Activated naive CD8-positive, alpha-beta T cell (primary cell): Measurements from ENCODE around the gene BICD1.
A peak's percentile ranks its signal among the peaks of the same experiment; 100 is the strongest.

Experiments
- H3K27ac Mint-ChIP-seq: one replicate; pipeline ENCODE4 v1.8.0; 2021; ENCODE audit warnings: mixed read lengths
- H3K27me3 Mint-ChIP-seq: one replicate; pipeline ENCODE4 v1.8.0; 2021; ENCODE audit warnings: mixed read lengths
- H3K36me3 Mint-ChIP-seq: one replicate; pipeline ENCODE4 v1.8.0; 2021; ENCODE audit warnings: mixed read lengths
- H3K4me1 Mint-ChIP-seq: one replicate; pipeline ENCODE4 v1.8.0; 2021; ENCODE audit warnings: low read depth, mixed read lengths
- H3K4me3 Mint-ChIP-seq: one replicate; pipeline ENCODE4 v1.8.0; 2021; ENCODE audit warnings: mild to moderate bottlenecking, mixed read lengths
- H3K9me3 Mint-ChIP-seq: one replicate; pipeline ENCODE4 v1.8.0; 2021; ENCODE audit warnings: low read depth, mixed read lengths

Gene BICD1

GRCh38 chr12:32115404-32116104 is 8.9 kb downstream of the BICD1 start:
- H3K9me3 Mint-ChIP-seq: no peaks in the 10 kb centered on the region
- H3K27me3 Mint-ChIP-seq: no peaks in the 10 kb centered on the region
- H3K27ac Mint-ChIP-seq: no peak overlapping the region
- H3K4me3 Mint-ChIP-seq: no peak overlapping the region
- peaks cover 22% of the 10 kb centered on the region for H3K36me3 Mint-ChIP-seq
- peaks cover 19% of the 10 kb centered on the region for H3K4me1 Mint-ChIP-seq

GRCh38 chr12:32116897-32117296 is 10.2 kb downstream of the BICD1 start:
- Mint-ChIP-seq H3K9me3 (no peaks in the 10 kb centered on the region), H3K27me3 (no peaks in the 10 kb centered on the region), H3K36me3 (peaks cover 23% of the 10 kb centered on the region), H3K4me1 (peaks cover 20% of the 10 kb centered on the region), H3K4me3 (no peak overlapping the region), H3K27ac (no peak overlapping the region)

GRCh38 chr12:32117316-32117715 is 10.7 kb downstream of the BICD1 start:
- Mint-ChIP-seq H3K9me3 (no peaks in the 10 kb centered on the region), H3K27me3 (no peaks in the 10 kb centered on the region), H3K4me1 (peaks cover 20% of the 10 kb centered on the region), H3K36me3 (peaks cover 20% of the 10 kb centered on the region), H3K27ac (no peak overlapping the region), H3K4me3 (no peak overlapping the region)

GRCh38 chr12:32118806-32119205 is 12.2 kb downstream of the BICD1 start:
- no peaks in the 10 kb centered on the region for H3K27me3 Mint-ChIP-seq
- H3K4me1 Mint-ChIP-seq: peaks cover 17% of the 10 kb centered on the region
- H3K4me3 Mint-ChIP-seq: no peak overlapping the region
- no peaks in the 10 kb centered on the region for H3K9me3 Mint-ChIP-seq
- H3K36me3 Mint-ChIP-seq: peaks cover 20% of the 10 kb centered on the region
- no peak overlapping the region for H3K27ac Mint-ChIP-seq

- Mint-ChIP-seq H3K36me3 (peaks cover 20% of the 10 kb centered on the region), H3K27me3 (no peaks in the 10 kb centered on the region), H3K9me3 (no peaks in the 10 kb centered on the region), H3K27ac (no peak overlapping the region), H3K4me1 (peaks cover 19% of the 10 kb centered on the region), H3K4me3 (no peak overlapping the region)
Measured at GRCh38 chr12:32120419-32120818, 13.8 kb downstream of the BICD1 start.

- Mint-ChIP-seq H3K9me3 (no peaks in the 10 kb centered on the region), H3K4me1 (peaks cover 15% of the 10 kb centered on the region), H3K36me3 (peaks cover 13% of the 10 kb centered on the region), H3K27ac (no peak overlapping the region), H3K27me3 (no peaks in the 10 kb centered on the region), H3K4me3 (no peak overlapping the region)
Measured at GRCh38 chr12:32124637-32125036, 18.0 kb downstream of the BICD1 start.

- H3K4me3 Mint-ChIP-seq: no peak overlapping the region
- no peak overlapping the region for H3K27ac Mint-ChIP-seq
- peaks cover 9% of the 10 kb centered on the region for H3K4me1 Mint-ChIP-seq
- H3K9me3 Mint-ChIP-seq: no peaks in the 10 kb centered on the region
- H3K36me3 Mint-ChIP-seq: peaks cover 8% of the 10 kb centered on the region
- no peaks in the 10 kb centered on the region for H3K27me3 Mint-ChIP-seq
Measured at GRCh38 chr12:32125455-32126084, 18.9 kb downstream of the BICD1 start.

GRCh38 chr12:32126720-32127119 is 20.1 kb downstream of the BICD1 start:
- Mint-ChIP-seq H3K27me3 (no peaks in the 10 kb centered on the region), H3K9me3 (no peaks in the 10 kb centered on the region), H3K4me3 (no peak overlapping the region), H3K36me3 (peaks cover 7% of the 10 kb centered on the region), H3K27ac (no peak overlapping the region), H3K4me1 (peaks cover 8% of the 10 kb centered on the region)

- Mint-ChIP-seq H3K4me1 (peaks cover 20% of the 10 kb centered on the region), H3K9me3 (no peaks in the 10 kb centered on the region), H3K27ac (peak overlapping the region; percentile 24)
Measured at GRCh38 chr12:32131666-32132065, 25.0 kb downstream of the BICD1 start.

GRCh38 chr12:32134101-32134888 is 27.6 kb downstream of the BICD1 start:
- H3K9me3 Mint-ChIP-seq: no peaks in the 10 kb centered on the region
- H3K27me3 Mint-ChIP-seq: no peaks in the 10 kb centered on the region
- H3K27ac Mint-ChIP-seq: peak overlapping the region; percentile 83
- H3K4me1 Mint-ChIP-seq: peaks cover 26% of the 10 kb centered on the region
- peak overlapping the region; percentile 46 for H3K4me3 Mint-ChIP-seq
- H3K36me3 Mint-ChIP-seq: no peaks in the 10 kb centered on the region

More at GRCh38 chr12:32131666-32132065, 25.0 kb downstream of the BICD1 start:
- H3K27me3 Mint-ChIP-seq: no peaks in the 10 kb centered on the region
- peaks cover 3% of the 10 kb centered on the region for H3K36me3 Mint-ChIP-seq
- H3K4me3 Mint-ChIP-seq: no peak overlapping the region

- no peaks in the 10 kb centered on the region for H3K36me3 Mint-ChIP-seq
- peak overlapping the region; percentile 34 for H3K27ac Mint-ChIP-seq
- H3K4me3 Mint-ChIP-seq: no peak overlapping the region
- peaks cover 40% of the 10 kb centered on the region for H3K4me1 Mint-ChIP-seq
- H3K9me3 Mint-ChIP-seq: no peaks in the 10 kb centered on the region
- H3K27me3 Mint-ChIP-seq: no peaks in the 10 kb centered on the region
Measured at GRCh38 chr12:32135967-32136366, 29.3 kb downstream of the BICD1 start.

GRCh38 chr12:32136404-32136803 is 29.8 kb downstream of the BICD1 start:
- no peaks in the 10 kb centered on the region for H3K27me3 Mint-ChIP-seq
- no peak overlapping the region for H3K27ac Mint-ChIP-seq
- H3K36me3 Mint-ChIP-seq: no peaks in the 10 kb centered on the region
- no peak overlapping the region for H3K4me3 Mint-ChIP-seq
- H3K4me1 Mint-ChIP-seq: peaks cover 40% of the 10 kb centered on the region
- no peaks in the 10 kb centered on the region for H3K9me3 Mint-ChIP-seq

GRCh38 chr12:32139064-32139421 is 32.4 kb downstream of the BICD1 start:
- H3K4me1 Mint-ChIP-seq: peaks cover 39% of the 10 kb centered on the region
- H3K27ac Mint-ChIP-seq: peak overlapping the region; percentile 87
- H3K4me3 Mint-ChIP-seq: peak overlapping the region; percentile 90
- no peaks in the 10 kb centered on the region for H3K9me3 Mint-ChIP-seq
- H3K36me3 Mint-ChIP-seq: peaks cover 2% of the 10 kb centered on the region
- H3K27me3 Mint-ChIP-seq: no peaks in the 10 kb centered on the region

GRCh38 chr12:32140877-32141276 is 34.2 kb downstream of the BICD1 start:
- Mint-ChIP-seq H3K27me3 (no peaks in the 10 kb centered on the region), H3K36me3 (peaks cover 2% of the 10 kb centered on the region), H3K9me3 (no peaks in the 10 kb centered on the region), H3K4me1 (peaks cover 24% of the 10 kb centered on the region), H3K4me3 (peak overlapping the region; percentile 90), H3K27ac (no peak overlapping the region)

GRCh38 chr12:32145096-32145495 is 38.4 kb downstream of the BICD1 start:
- peaks cover 6% of the 10 kb centered on the region for H3K4me1 Mint-ChIP-seq

More at GRCh38 chr12:32145096-32145495, 38.4 kb downstream of the BICD1 start:
- Mint-ChIP-seq H3K9me3 (no peaks in the 10 kb centered on the region), H3K36me3 (peaks cover 8% of the 10 kb centered on the region), H3K27me3 (no peaks in the 10 kb centered on the region), H3K4me3 (no peak overlapping the region), H3K27ac (no peak overlapping the region)
